Measurements from ENCODE around the gene WDR27.

DNA sequence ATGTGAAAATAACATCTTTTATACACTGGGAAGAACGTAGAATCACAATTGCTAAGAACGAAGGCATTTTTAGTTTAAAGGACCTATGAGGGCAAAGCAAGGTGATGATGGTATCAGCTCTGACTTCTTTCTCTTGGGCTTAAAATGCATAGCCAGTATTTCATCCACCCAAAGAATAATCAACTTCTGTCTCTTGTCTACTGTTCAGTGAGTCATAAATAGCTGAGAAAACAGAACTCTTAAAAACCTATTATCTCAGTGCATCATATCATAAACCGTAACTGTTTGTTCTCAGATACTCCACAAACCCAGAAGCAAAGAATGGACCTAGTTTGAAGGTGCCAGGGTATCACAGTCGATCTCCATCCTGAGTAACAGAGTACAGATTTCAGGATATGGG is 17.3 kb upstream of the WDR27 start:
- TF ChIP-seq, protein P1, sequence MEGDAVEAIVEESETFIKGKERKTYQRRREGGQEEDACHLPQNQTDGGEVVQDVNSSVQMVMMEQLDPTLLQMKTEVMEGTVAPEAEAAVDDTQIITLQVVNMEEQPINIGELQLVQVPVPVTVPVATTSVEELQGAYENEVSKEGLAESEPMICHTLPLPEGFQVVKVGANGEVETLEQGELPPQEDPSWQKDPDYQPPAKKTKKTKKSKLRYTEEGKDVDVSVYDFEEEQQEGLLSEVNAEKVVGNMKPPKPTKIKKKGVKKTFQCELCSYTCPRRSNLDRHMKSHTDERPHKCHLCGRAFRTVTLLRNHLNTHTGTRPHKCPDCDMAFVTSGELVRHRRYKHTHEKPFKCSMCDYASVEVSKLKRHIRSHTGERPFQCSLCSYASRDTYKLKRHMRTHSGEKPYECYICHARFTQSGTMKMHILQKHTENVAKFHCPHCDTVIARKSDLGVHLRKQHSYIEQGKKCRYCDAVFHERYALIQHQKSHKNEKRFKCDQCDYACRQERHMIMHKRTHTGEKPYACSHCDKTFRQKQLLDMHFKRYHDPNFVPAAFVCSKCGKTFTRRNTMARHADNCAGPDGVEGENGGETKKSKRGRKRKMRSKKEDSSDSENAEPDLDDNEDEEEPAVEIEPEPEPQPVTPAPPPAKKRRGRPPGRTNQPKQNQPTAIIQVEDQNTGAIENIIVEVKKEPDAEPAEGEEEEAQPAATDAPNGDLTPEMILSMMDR (IDR thresholded peaks at IDR 0.05), result no peak
- no peak for TF ChIP-seq POLR2A (IDR thresholded peaks at IDR 0.05)

Measured in heart left ventricle (tissue), 13 donors.